Gastrocnemius medialis (tissue), 4 donors: Measurements from ENCODE around the gene BCKDK.

Source experiments
- POLR2A ChIP-seq, 2 donors: fragments of 450-650 bp; IDR thresholded peaks; one replicate each; pipeline ENCODE4 v1.6.1; 2017; ENCODE audit warnings: antibody characterized with exemption in 2 of 2, mild to moderate bottlenecking in 2 of 2, moderate library complexity in 2 of 2
- TF ChIP-seq, protein P1 (sequence below), 5 experiments: fragments of 450-650 bp in 3 of 5; fragments of 200-600 bp in 2 of 5; sonication (generic) in 2 of 5; IDR thresholded peaks in 4 of 5; conservative IDR thresholded peaks in 1 of 5; 1 replicate in 4 of 5; 2 replicates in 1 of 5; pipeline ENCODE4 v1.5.1; 2016 to 2019; ENCODE audit warnings: antibody characterized with exemption in 5 of 5, mild to moderate bottlenecking in 3 of 5, moderate library complexity in 3 of 5

- TF ChIP-seq, protein P1, sequence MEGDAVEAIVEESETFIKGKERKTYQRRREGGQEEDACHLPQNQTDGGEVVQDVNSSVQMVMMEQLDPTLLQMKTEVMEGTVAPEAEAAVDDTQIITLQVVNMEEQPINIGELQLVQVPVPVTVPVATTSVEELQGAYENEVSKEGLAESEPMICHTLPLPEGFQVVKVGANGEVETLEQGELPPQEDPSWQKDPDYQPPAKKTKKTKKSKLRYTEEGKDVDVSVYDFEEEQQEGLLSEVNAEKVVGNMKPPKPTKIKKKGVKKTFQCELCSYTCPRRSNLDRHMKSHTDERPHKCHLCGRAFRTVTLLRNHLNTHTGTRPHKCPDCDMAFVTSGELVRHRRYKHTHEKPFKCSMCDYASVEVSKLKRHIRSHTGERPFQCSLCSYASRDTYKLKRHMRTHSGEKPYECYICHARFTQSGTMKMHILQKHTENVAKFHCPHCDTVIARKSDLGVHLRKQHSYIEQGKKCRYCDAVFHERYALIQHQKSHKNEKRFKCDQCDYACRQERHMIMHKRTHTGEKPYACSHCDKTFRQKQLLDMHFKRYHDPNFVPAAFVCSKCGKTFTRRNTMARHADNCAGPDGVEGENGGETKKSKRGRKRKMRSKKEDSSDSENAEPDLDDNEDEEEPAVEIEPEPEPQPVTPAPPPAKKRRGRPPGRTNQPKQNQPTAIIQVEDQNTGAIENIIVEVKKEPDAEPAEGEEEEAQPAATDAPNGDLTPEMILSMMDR (IDR thresholded peaks at IDR 0.05 in 4 of 5, conservative IDR thresholded peaks at IDR 0.05 in 1 of 5), result no peak
- no peak for TF ChIP-seq POLR2A (IDR thresholded peaks at IDR 0.05)
These were observed 39.4 kb downstream of the BCKDK start for GRCh38 chr16:31147574-31147973.
